ENCODE results near the gene TTLL11. TPM values are rescaled to one million over a fixed set of nuclear protein-coding genes. Genes with fewer than 3 reads are reported as not detected.

Gene TTLL11
- total RNA-seq, 4 donors from 2014 or later, result 20.5 to 41.3 (median 27.6) TPM

- Histone ChIP-seq H3K4me3 (no peak overlapping the region), H3K4me1 (no peaks in the 10 kb centered on the region), H3K27ac (replicated peaks in 1 of 4) (no peak overlapping the region), H3K36me3 (peaks cover 0 to 8% (median 0%) of the 10 kb centered on the region in 4 donors), H3K27me3 (no peaks in the 10 kb centered on the region), H3K9me3 (no peaks in the 10 kb centered on the region)
- DNase-seq (ENCODE audit: extremely low spot score), result no peak
- intact Hi-C loops (cut with DNase I), result no loop called here
- TF ChIP-seq, protein P1, sequence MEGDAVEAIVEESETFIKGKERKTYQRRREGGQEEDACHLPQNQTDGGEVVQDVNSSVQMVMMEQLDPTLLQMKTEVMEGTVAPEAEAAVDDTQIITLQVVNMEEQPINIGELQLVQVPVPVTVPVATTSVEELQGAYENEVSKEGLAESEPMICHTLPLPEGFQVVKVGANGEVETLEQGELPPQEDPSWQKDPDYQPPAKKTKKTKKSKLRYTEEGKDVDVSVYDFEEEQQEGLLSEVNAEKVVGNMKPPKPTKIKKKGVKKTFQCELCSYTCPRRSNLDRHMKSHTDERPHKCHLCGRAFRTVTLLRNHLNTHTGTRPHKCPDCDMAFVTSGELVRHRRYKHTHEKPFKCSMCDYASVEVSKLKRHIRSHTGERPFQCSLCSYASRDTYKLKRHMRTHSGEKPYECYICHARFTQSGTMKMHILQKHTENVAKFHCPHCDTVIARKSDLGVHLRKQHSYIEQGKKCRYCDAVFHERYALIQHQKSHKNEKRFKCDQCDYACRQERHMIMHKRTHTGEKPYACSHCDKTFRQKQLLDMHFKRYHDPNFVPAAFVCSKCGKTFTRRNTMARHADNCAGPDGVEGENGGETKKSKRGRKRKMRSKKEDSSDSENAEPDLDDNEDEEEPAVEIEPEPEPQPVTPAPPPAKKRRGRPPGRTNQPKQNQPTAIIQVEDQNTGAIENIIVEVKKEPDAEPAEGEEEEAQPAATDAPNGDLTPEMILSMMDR (IDR thresholded peaks at IDR 0.05), result no peak
- TF ChIP-seq EP300 (IDR thresholded peaks at IDR 0.05) (no peak), POLR2A (IDR thresholded peaks at IDR 0.05; ENCODE audit: low read depth) (no peak)
- WGBS, result 74% methylated on average over 4 of the region's 4 CpGs
Observed at GRCh38 chr9:121947775-121948174, 145.3 kb downstream of the TTLL11 start.

DNA sequence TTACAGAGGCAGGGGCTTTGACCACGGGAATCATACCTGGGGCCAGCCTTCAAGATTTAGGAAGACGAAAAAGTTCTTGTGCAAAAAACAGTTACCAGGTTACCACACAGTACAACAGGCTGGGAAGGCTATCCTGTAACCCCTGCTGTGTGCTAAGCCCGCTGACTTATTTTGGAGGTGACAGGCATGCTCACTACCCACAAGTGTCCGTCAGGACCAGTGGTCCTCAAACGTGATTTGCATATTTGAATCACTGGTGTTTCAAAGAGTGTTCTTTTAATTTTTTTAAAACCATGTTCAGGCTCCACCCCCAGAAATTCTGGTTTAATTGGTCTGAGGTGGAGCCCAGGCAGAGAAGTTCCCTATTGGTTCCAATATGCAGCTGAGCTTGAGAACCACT, 146.6 kb downstream of the TTLL11 start:
- Histone ChIP-seq H3K36me3 (peaks cover 0 to 8% (median 0%) of the 10 kb centered on the region in 4 donors), H3K4me1 (no peaks in the 10 kb centered on the region), H3K27me3 (no peaks in the 10 kb centered on the region), H3K9me3 (no peaks in the 10 kb centered on the region), H3K27ac (replicated peaks in 1 of 4) (no peak overlapping the region), H3K4me3 (no peak overlapping the region)
- TF ChIP-seq POLR2AphosphoS5 (IDR thresholded peaks at IDR 0.05) (no peak), EP300 (IDR thresholded peaks at IDR 0.05) (no peak), POLR2A (IDR thresholded peaks at IDR 0.05; ENCODE audit: low read depth) (no peak)
- TF ChIP-seq, protein P1 (IDR thresholded peaks at IDR 0.05), result no peak
- WGBS, result 81% methylated on average over 5 of the region's 5 CpGs
- no peak for DNase-seq (ENCODE audit: extremely low spot score)
- intact Hi-C loops (cut with DNase I), result no loop called here

DNA sequence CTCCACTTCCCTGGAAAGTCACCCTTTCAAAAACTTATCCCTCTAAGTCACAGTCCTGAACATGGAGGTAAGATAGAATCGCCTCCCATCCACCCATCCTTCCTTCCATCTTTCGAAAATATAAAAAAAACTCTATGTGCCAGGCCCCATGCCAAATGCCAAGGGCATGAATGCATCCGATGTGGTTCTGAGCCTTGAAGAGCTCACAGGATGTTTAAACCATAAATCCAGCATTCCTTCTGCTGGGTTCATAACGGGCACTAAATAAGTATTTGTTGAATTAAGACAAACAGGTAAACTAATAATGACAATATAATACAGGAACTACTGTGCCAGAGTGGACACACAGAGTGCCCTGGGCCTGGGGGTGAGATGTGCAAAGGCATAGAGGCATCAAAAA, 147.3 kb downstream of the TTLL11 start:
- TF ChIP-seq, protein P1 (IDR thresholded peaks at IDR 0.05), result no peak
- TF ChIP-seq POLR2AphosphoS5 (IDR thresholded peaks at IDR 0.05) (no peak), EP300 (IDR thresholded peaks at IDR 0.05) (no peak), POLR2A (IDR thresholded peaks at IDR 0.05; ENCODE audit: low read depth) (no peak)
- Histone ChIP-seq H3K4me3 (no peak overlapping the region), H3K36me3 (peaks cover 0 to 8% (median 0%) of the 10 kb centered on the region in 4 donors), H3K4me1 (no peaks in the 10 kb centered on the region), H3K27me3 (no peaks in the 10 kb centered on the region), H3K9me3 (no peaks in the 10 kb centered on the region), H3K27ac (replicated peaks in 1 of 4) (no peak overlapping the region)
- no peak for DNase-seq (ENCODE audit: extremely low spot score)
- 80% methylated on average over 4 of the region's 4 CpGs for WGBS
- intact Hi-C loops (cut with DNase I), result no loop called here

DNA sequence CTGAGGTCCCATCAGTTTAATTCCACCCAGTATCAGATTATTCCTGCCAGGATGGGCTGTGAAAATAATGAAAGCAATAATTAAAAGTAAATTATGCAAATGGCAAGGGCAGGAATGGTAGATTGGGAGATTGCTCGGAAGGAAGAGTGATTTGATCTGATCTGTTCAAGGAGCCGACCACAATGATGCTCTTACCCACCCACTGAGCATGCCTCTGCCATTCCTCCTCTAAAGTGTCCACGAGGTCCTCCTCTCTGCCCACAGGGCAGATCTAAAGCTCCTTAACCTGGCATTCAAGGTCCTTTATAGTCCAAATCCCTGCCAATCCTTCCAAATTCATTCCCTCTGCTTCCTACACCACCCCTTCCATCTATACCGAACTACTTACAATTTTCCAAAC, 147.8 kb downstream of the TTLL11 start:
- H3K36me3 ChIP-seq, result peaks cover 0 to 8% (median 0%) of the 10 kb centered on the region in 4 donors
- TF ChIP-seq POLR2A (IDR thresholded peaks at IDR 0.05; ENCODE audit: low read depth), result no peak
- TF ChIP-seq, protein P1 (IDR thresholded peaks at IDR 0.05), result no peak
- no peak overlapping the region for H3K27ac ChIP-seq (replicated peaks in 1 of 4)
- no peaks in the 10 kb centered on the region for H3K27me3 ChIP-seq
- H3K9me3 ChIP-seq, result no peaks in the 10 kb centered on the region
- H3K4me1 ChIP-seq, result no peaks in the 10 kb centered on the region
- no peak overlapping the region for H3K4me3 ChIP-seq
- intact Hi-C loops (cut with DNase I), result no loop called here
- no peak for DNase-seq (ENCODE audit: extremely low spot score)
- WGBS, result 86% methylated on average over 4 of the region's 4 CpGs

DNA sequence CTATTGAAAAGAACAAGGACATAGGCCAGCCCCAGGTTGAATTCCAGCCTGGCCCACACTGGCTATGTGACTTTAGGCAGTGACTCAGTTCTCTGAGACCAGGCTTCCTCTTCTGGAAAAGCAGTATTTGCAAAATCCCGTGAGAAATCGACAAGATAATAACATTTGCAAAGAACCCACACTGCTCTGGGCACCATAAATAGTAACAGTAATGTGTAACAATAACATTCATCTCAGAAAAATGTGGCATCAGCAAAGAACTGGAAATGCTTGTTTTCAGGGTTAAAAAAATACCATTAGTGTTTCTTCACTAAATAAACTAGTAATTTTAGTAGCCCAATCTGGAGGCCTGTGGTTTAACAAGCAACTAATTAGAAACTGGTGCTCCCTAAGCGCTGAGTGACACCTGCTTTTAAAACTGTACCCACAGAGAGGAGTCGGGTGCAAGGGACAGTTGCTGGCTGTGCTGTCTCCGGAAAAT, 148.4 kb downstream of the TTLL11 start:
- Histone ChIP-seq H3K27me3 (no peaks in the 10 kb centered on the region), H3K4me1 (no peaks in the 10 kb centered on the region), H3K9me3 (no peaks in the 10 kb centered on the region), H3K27ac (replicated peaks in 1 of 4) (no peak overlapping the region), H3K36me3 (peaks cover 0 to 8% (median 0%) of the 10 kb centered on the region in 4 donors), H3K4me3 (no peak overlapping the region)
- TF ChIP-seq POLR2AphosphoS5 (IDR thresholded peaks at IDR 0.05) (no peak), EP300 (IDR thresholded peaks at IDR 0.05) (no peak)
- TF ChIP-seq, protein P1 (IDR thresholded peaks at IDR 0.05), result no peak
- 86% methylated on average over 5 of the region's 5 CpGs for WGBS
- DNase-seq (ENCODE audit: extremely low spot score), result no peak
- intact Hi-C loops (cut with DNase I), result no loop called here

All from esophagus muscularis mucosa (tissue), 4 donors.